ENCODE measurements around the gene EYA3.

GRCh38 chr1:27938488-27938887 is 149.9 kb downstream of the EYA3 start:
- TF ChIP-seq CTCF (IDR thresholded peaks at IDR 0.05; ENCODE audit: low read depth, low read length, poor library complexity, severe bottlenecking) (no peak), EZH2phosphoT487 (IDR thresholded peaks at IDR 0.05; ENCODE audit: borderline replicate concordance, low read length) (no peak)

Measured in DOHH2 (cell line).